Loucy (cell line): ENCODE results near the gene FMNL2.

Experiments used
- EZH2phosphoT487 ChIP-seq: fragments of 200-600 bp; IDR thresholded peaks from 2 replicates; pipeline ENCODE4 v1.6.1; 2018; ENCODE audit warnings: antibody characterized with exemption, mild to moderate bottlenecking, moderate library complexity, borderline replicate concordance
- TF ChIP-seq, protein P1 (sequence below): fragments of 200-600 bp; sonication (generic); conservative IDR thresholded peaks from 2 replicates; pipeline ENCODE4 v1.5.1; 2014; ENCODE audit warnings: mild to moderate bottlenecking, antibody characterized with exemption, low read length

DNA sequence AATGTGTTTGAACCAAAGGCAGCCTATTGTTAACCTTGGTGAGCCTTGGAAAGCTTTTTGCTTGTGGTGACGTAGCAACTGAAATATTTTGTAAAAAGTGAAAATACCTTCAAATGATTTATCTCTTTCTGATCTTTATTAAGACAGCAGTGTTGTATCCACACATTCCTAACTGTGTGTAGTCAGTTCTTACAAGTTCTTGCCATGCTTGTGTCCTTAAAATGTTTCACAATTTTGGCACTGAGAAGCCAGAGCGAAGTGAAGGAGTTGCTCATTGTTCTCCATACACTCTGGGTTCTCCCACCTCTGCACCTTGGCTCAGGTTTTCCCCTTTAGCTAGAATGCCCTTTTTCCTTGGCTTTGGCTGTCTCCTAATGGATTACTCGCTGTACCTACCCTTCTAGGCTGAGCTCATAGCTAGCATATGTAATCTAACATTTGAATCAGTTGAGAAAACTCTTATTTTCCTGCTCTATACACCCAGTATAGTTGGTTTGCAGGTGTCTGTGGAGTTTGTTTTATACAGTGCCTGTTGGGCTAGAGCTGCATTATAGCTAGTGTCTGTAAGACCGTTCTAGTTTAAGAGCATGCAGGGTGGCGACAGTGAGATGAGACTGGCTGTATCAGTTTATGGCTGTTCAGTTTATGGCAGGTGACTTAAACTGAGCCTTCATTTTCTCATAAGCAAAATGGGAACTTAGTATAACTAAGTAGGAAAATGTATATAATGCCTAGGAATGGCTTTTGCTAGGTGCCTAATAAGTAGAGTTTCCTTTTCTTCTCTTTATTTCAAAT lies 45.5 kb downstream of the FMNL2 start:
- TF ChIP-seq EZH2phosphoT487, result no peak
- TF ChIP-seq, protein P1, sequence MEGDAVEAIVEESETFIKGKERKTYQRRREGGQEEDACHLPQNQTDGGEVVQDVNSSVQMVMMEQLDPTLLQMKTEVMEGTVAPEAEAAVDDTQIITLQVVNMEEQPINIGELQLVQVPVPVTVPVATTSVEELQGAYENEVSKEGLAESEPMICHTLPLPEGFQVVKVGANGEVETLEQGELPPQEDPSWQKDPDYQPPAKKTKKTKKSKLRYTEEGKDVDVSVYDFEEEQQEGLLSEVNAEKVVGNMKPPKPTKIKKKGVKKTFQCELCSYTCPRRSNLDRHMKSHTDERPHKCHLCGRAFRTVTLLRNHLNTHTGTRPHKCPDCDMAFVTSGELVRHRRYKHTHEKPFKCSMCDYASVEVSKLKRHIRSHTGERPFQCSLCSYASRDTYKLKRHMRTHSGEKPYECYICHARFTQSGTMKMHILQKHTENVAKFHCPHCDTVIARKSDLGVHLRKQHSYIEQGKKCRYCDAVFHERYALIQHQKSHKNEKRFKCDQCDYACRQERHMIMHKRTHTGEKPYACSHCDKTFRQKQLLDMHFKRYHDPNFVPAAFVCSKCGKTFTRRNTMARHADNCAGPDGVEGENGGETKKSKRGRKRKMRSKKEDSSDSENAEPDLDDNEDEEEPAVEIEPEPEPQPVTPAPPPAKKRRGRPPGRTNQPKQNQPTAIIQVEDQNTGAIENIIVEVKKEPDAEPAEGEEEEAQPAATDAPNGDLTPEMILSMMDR, result no peak
